H9 (cell line): ENCODE data around the gene PPP1R2C. TPM values are rescaled to one million over a fixed set of nuclear protein-coding genes. Genes with fewer than 3 reads are reported as not detected.

Experiments used
- DNase-seq: peaks from one replicate; pipeline ENCODE4 v3.0.0-alpha.2; 2017
- H2AFZ ChIP-seq: one replicate; pipeline ENCODE4 v1.6.1; 2013; ENCODE audit warnings: mild to moderate bottlenecking, low read length, control low read depth, moderate library complexity
- H2AK5ac ChIP-seq: 2 replicates; pipeline ENCODE4 v1.6.1; 2013; ENCODE audit warnings: low read length, control low read depth, mixed read lengths; ENCODE audit not compliant: insufficient read length
- H2BK120ac ChIP-seq: one replicate; pipeline ENCODE4 v1.6.1; 2013; ENCODE audit warnings: low read depth, mild to moderate bottlenecking, low read length, control low read depth, inconsistent platforms; ENCODE audit not compliant: poor library complexity, severe bottlenecking
- H2BK12ac ChIP-seq: 2 replicates; pipeline ENCODE4 v1.6.1; 2013; ENCODE audit warnings: low read length, control low read depth, mixed read lengths, low read depth; ENCODE audit not compliant: insufficient read length
- H2BK15ac ChIP-seq: 2 replicates; pipeline ENCODE4 v1.6.1; 2013; ENCODE audit warnings: low read depth, low read length, control low read depth
- H2BK20ac ChIP-seq: one replicate; pipeline ENCODE4 v1.6.1; 2013; ENCODE audit warnings: low read depth, mild to moderate bottlenecking, low read length, control low read depth, inconsistent platforms; ENCODE audit not compliant: poor library complexity, severe bottlenecking
- H2BK5ac ChIP-seq: 2 replicates; pipeline ENCODE4 v1.6.1; 2013; ENCODE audit warnings: low read length, control low read depth, mixed read lengths; ENCODE audit not compliant: insufficient read length
- H3K14ac ChIP-seq: 2 replicates; pipeline ENCODE4 v1.6.1; 2013; ENCODE audit warnings: low read length, control low read depth; ENCODE audit not compliant: insufficient read depth
- H3K18ac ChIP-seq: 2 replicates; pipeline ENCODE4 v1.6.1; 2013; ENCODE audit warnings: low read depth, mild to moderate bottlenecking, mixed read lengths, low read length, control low read depth; ENCODE audit not compliant: insufficient read length
- H3K23ac ChIP-seq: 2 replicates; pipeline ENCODE4 v1.6.1; 2013; ENCODE audit warnings: low read length, control low read depth, mixed read lengths, low read depth; ENCODE audit not compliant: insufficient read length
- H3K23me2 ChIP-seq: 2 replicates; pipeline ENCODE4 v1.6.1; 2013; ENCODE audit warnings: low read depth, mild to moderate bottlenecking, mixed read lengths, low read length, control low read depth; ENCODE audit not compliant: insufficient read length, poor library complexity, severe bottlenecking
- H3K27ac ChIP-seq: 2 replicates; pipeline ENCODE4 v1.5.1; 2013; ENCODE audit warnings: low read length, control low read depth, mixed read lengths, low read depth; ENCODE audit not compliant: insufficient read length
- H3K27me3 ChIP-seq: 2 replicates; pipeline ENCODE4 v1.6.1; 2013; ENCODE audit warnings: low read length, control low read depth, inconsistent platforms; ENCODE audit not compliant: insufficient read depth
- H3K4ac ChIP-seq: 2 replicates; pipeline ENCODE4 v1.6.1; 2013; ENCODE audit warnings: low read depth, mild to moderate bottlenecking, control low read depth, inconsistent platforms, low read length, moderate library complexity
- H3K4me1 ChIP-seq: 2 replicates; pipeline ENCODE4 v1.6.1; 2013; ENCODE audit warnings: low read length, control low read depth, inconsistent platforms; ENCODE audit not compliant: insufficient read depth
- H3K4me2 ChIP-seq: 2 replicates; pipeline ENCODE4 v1.6.1; 2013; ENCODE audit warnings: low read length, control low read depth, mixed read lengths; ENCODE audit not compliant: insufficient read length, insufficient read depth
- H3K56ac ChIP-seq: 2 replicates; pipeline ENCODE4 v1.6.1; 2013; ENCODE audit warnings: low read depth, mild to moderate bottlenecking, mixed read lengths, low read length, control low read depth; ENCODE audit not compliant: insufficient read length
- H3K79me1 ChIP-seq: 2 replicates; pipeline ENCODE4 v1.6.1; 2013; ENCODE audit warnings: low read depth, mild to moderate bottlenecking, moderate library complexity, low read length, control low read depth, inconsistent platforms; ENCODE audit not compliant: insufficient read depth, poor library complexity, severe bottlenecking
- H3K79me2 ChIP-seq: 2 replicates; pipeline ENCODE4 v1.6.1; 2013; ENCODE audit warnings: low read length, control low read depth, inconsistent platforms; ENCODE audit not compliant: insufficient read depth
- H3K9ac ChIP-seq: 2 replicates; pipeline ENCODE4 v1.6.1; 2013; ENCODE audit warnings: low read length, control low read depth, mixed read lengths; ENCODE audit not compliant: insufficient read length; ENCODE audit errors: extremely low read depth
- H3K9me3 ChIP-seq: one replicate; pipeline ENCODE4 v1.6.1; 2013; ENCODE audit warnings: low read depth, low read length, inconsistent platforms; ENCODE audit not compliant: control insufficient read depth
- H3T11ph ChIP-seq: one replicate; pipeline ENCODE4 v1.6.1; 2013; ENCODE audit warnings: mild to moderate bottlenecking, low read length, control low read depth, inconsistent platforms
- H4K20me1 ChIP-seq: one replicate; pipeline ENCODE4 v1.6.1; 2013; ENCODE audit not compliant: control insufficient read depth, insufficient read length, insufficient read depth
- H4K5ac ChIP-seq: 2 replicates; pipeline ENCODE4 v1.6.1; 2013; ENCODE audit warnings: low read depth, mild to moderate bottlenecking, mixed read lengths, low read length, control low read depth; ENCODE audit not compliant: insufficient read length
- H4K8ac ChIP-seq: replicated peaks from 2 replicates; pipeline ENCODE4 v1.6.1; 2013; ENCODE audit warnings: low read length, control low read depth, mixed read lengths, low read depth; ENCODE audit not compliant: insufficient read length
- H4K91ac ChIP-seq: 2 replicates; pipeline ENCODE4 v1.6.1; 2013; ENCODE audit warnings: low read depth, mild to moderate bottlenecking, moderate library complexity, mixed read lengths, low read length, control low read depth; ENCODE audit not compliant: insufficient read length
- H3K27ac Mint-ChIP-seq, 3 experiments: 2 replicates in 2 of 3; 3 replicates in 1 of 3; pipeline ENCODE4 v1.8.0; 2020 to 2021; ENCODE audit warnings: mixed read lengths in 3 of 3, mild to moderate bottlenecking in 1 of 3, moderate library complexity in 1 of 3
- H3K27me3 Mint-ChIP-seq: 2 replicates; pipeline ENCODE4 v1.8.0; 2021; ENCODE audit warnings: low read depth, mild to moderate bottlenecking, moderate library complexity, mixed read lengths
- H3K36me3 Mint-ChIP-seq, 3 experiments: 2 replicates in 2 of 3; 3 replicates in 1 of 3; pipeline ENCODE4 v1.8.0; 2020 to 2021; ENCODE audit warnings: low read depth in 3 of 3, mixed read lengths in 3 of 3; ENCODE audit not compliant: insufficient read depth in 1 of 3
- H3K4me1 Mint-ChIP-seq, 2 experiments: 2 replicates each; pipeline ENCODE4 v1.8.0; 2020; ENCODE audit warnings: mixed read lengths in 2 of 2
- H3K4me3 Mint-ChIP-seq, 2 experiments: 2 replicates in 1 of 2; 3 replicates in 1 of 2; pipeline ENCODE4 v1.8.0; 2020 to 2021; ENCODE audit warnings: mild to moderate bottlenecking in 2 of 2, mixed read lengths in 2 of 2, moderate library complexity in 1 of 2
- H3K9me3 Mint-ChIP-seq, 2 experiments: 2 replicates in 1 of 2; 3 replicates in 1 of 2; pipeline ENCODE4 v1.8.0; 2020; ENCODE audit warnings: mild to moderate bottlenecking in 2 of 2, mixed read lengths in 2 of 2, moderate library complexity in 1 of 2
- CTCF ChIP-seq: fragments of 200-600 bp; sonication (generic); conservative IDR thresholded peaks from 3 replicates; pipeline ENCODE4 v1.8.0; 2021; ENCODE audit warnings: antibody characterized with exemption, mild to moderate bottlenecking
- WGBS: extraction: QIAGEN DNeasy Blood & Tissue Kit; methylation state at CpG from one replicate; pipeline ENCODE4 v1.1.7; 2013; ENCODE audit warnings: missing lambda C conversion rate, low lambda C conversion rate, mixed read lengths; ENCODE audit not compliant: insufficient read length; ENCODE audit errors: extremely low coverage; 5-methylcytosine and 5-hydroxymethylcytosine counted together
- total RNA-seq: library from RNA; stranded (reverse); gene quantifications from 2 replicates; pipeline ENCODE4 v1.2.1, GENCODE V29; 2021

PPP1R2C gene
- total RNA-seq, 1 experiment from 2014 or later, result not detected

GRCh38 chrX:42771506-42772335 lies 6.2 kb downstream of the PPP1R2C start:
- Histone ChIP-seq H3K14ac (no peak overlapping the region), H3K9ac (no peak overlapping the region), H3K56ac (no peak overlapping the region), H4K20me1 (no peaks in the 10 kb centered on the region), H3K9me3 (peaks cover 7% of the 10 kb centered on the region), H2BK12ac (no peak overlapping the region), H3K79me2 (no peaks in the 10 kb centered on the region), H4K8ac (no peak overlapping the region), H3K27ac (no peak overlapping the region), H4K5ac (no peak overlapping the region), H4K91ac (no peak overlapping the region), H3K4me2 (no peak overlapping the region), H2BK20ac (no peak overlapping the region), H3T11ph (no peak overlapping the region), H3K4ac (no peak overlapping the region), H3K79me1 (no peaks in the 10 kb centered on the region), H2AK5ac (no peak overlapping the region), H3K23me2 (no peaks in the 10 kb centered on the region), H2BK120ac (no peak overlapping the region), H3K27me3 (no peaks in the 10 kb centered on the region), H2AFZ (no peak overlapping the region), H3K23ac (no peak overlapping the region), H3K4me1 (no peaks in the 10 kb centered on the region), H3K18ac (no peak overlapping the region), H2BK15ac (no peak overlapping the region), H2BK5ac (no peak overlapping the region)
- Mint-ChIP-seq H3K9me3 (peaks cover 20 to 40% of the 10 kb centered on the region in 2 experiments), H3K4me3 (no peak overlapping the region), H3K27ac (no peak overlapping the region), H3K36me3 (peaks cover 9 to 37% (median 32%) of the 10 kb centered on the region in 3 experiments), H3K4me1 (peaks cover 5 to 8% of the 10 kb centered on the region in 2 experiments), H3K27me3 (no peaks in the 10 kb centered on the region)
- no peak for DNase-seq
- no peak for TF ChIP-seq CTCF
- WGBS, result no CpG with 5 or more reads among the region's 2 CpGs
